Measurements from ENCODE around the gene PDCD1. TPM values are rescaled to one million over a fixed set of nuclear protein-coding genes. Genes with fewer than 3 reads are reported as not detected.

PDCD1 gene
- total RNA-seq, 1 donor from 2014 or later, result not detected

- Mint-ChIP-seq H3K36me3 (ENCODE audit: insufficient read depth) (no peaks in the 10 kb centered on the region), H3K4me1 (ENCODE audit: low read depth) (peaks cover 7% of the 10 kb centered on the region), H3K4me3 (ENCODE audit: low read depth) (peak overlapping the region; percentile 73), H3K27ac (no peak overlapping the region), H3K9me3 (ENCODE audit: low read depth) (no peaks in the 10 kb centered on the region), H3K27me3 (peaks cover 9% of the 10 kb centered on the region)
- DNase-seq (ENCODE audit: low spot score, unreplicated experiment), result no peak
- peak; percentile 30 for TF ChIP-seq CTCF (IDR thresholded peaks at IDR 0.05; ENCODE audit: unreplicated experiment)
Observed at GRCh38 chr2:241901500-241902351, 43.0 kb upstream of the PDCD1 start.

- no peak overlapping the region for H3K27ac Mint-ChIP-seq
- no peak for DNase-seq (ENCODE audit: low spot score, unreplicated experiment)
- peaks cover 9% of the 10 kb centered on the region for H3K27me3 Mint-ChIP-seq
- peaks cover 8% of the 10 kb centered on the region for H3K4me1 Mint-ChIP-seq (ENCODE audit: low read depth)
- H3K36me3 Mint-ChIP-seq (ENCODE audit: insufficient read depth), result no peaks in the 10 kb centered on the region
- H3K9me3 Mint-ChIP-seq (ENCODE audit: low read depth), result no peaks in the 10 kb centered on the region
- no peak for TF ChIP-seq CTCF (IDR thresholded peaks at IDR 0.05; ENCODE audit: unreplicated experiment)
- H3K4me3 Mint-ChIP-seq (ENCODE audit: low read depth), result peak overlapping the region; percentile 73
Observed at GRCh38 chr2:241901018-241901380, 42.3 kb upstream of the PDCD1 start.

- H3K9me3 Mint-ChIP-seq (ENCODE audit: low read depth), result no peaks in the 10 kb centered on the region
- no peak overlapping the region for H3K27ac Mint-ChIP-seq
- peaks cover 9% of the 10 kb centered on the region for H3K27me3 Mint-ChIP-seq
- peaks cover 8% of the 10 kb centered on the region for H3K4me1 Mint-ChIP-seq (ENCODE audit: low read depth)
- DNase-seq (ENCODE audit: low spot score, unreplicated experiment), result no peak
- no peaks in the 10 kb centered on the region for H3K36me3 Mint-ChIP-seq (ENCODE audit: insufficient read depth)
- no peak overlapping the region for H3K4me3 Mint-ChIP-seq (ENCODE audit: low read depth)
- TF ChIP-seq CTCF (IDR thresholded peaks at IDR 0.05; ENCODE audit: unreplicated experiment), result no peak
Observed at GRCh38 chr2:241900251-241901017, 41.7 kb upstream of the PDCD1 start.

- no peak for DNase-seq (ENCODE audit: low spot score, unreplicated experiment)
- no peaks in the 10 kb centered on the region for H3K36me3 Mint-ChIP-seq (ENCODE audit: insufficient read depth)
- peaks cover 9% of the 10 kb centered on the region for H3K27me3 Mint-ChIP-seq
Observed at GRCh38 chr2:241898463-241899270, 40.0 kb upstream of the PDCD1 start.

More at GRCh38 chr2:241898463-241899270, 40.0 kb upstream of the PDCD1 start:
- peaks cover 8% of the 10 kb centered on the region for H3K4me1 Mint-ChIP-seq (ENCODE audit: low read depth)
- no peaks in the 10 kb centered on the region for H3K9me3 Mint-ChIP-seq (ENCODE audit: low read depth)
- no peak for TF ChIP-seq CTCF (IDR thresholded peaks at IDR 0.05; ENCODE audit: unreplicated experiment)
- no peak overlapping the region for H3K4me3 Mint-ChIP-seq (ENCODE audit: low read depth)
- no peak overlapping the region for H3K27ac Mint-ChIP-seq

All from progenitor cell of endocrine pancreas (in vitro differentiated cells).